RPMI8226 (cell line): ENCODE measurements around the gene TRMT61A.

ENCODE experiments used
- DNase-seq: peaks from one replicate; pipeline ENCODE4 v3.0.0-alpha.2; 2015

Gene TRMT61A

GRCh38 chr14:103548463-103549351 is 19.7 kb downstream of the TRMT61A start:
- DNase-seq, result no peak

DNA sequence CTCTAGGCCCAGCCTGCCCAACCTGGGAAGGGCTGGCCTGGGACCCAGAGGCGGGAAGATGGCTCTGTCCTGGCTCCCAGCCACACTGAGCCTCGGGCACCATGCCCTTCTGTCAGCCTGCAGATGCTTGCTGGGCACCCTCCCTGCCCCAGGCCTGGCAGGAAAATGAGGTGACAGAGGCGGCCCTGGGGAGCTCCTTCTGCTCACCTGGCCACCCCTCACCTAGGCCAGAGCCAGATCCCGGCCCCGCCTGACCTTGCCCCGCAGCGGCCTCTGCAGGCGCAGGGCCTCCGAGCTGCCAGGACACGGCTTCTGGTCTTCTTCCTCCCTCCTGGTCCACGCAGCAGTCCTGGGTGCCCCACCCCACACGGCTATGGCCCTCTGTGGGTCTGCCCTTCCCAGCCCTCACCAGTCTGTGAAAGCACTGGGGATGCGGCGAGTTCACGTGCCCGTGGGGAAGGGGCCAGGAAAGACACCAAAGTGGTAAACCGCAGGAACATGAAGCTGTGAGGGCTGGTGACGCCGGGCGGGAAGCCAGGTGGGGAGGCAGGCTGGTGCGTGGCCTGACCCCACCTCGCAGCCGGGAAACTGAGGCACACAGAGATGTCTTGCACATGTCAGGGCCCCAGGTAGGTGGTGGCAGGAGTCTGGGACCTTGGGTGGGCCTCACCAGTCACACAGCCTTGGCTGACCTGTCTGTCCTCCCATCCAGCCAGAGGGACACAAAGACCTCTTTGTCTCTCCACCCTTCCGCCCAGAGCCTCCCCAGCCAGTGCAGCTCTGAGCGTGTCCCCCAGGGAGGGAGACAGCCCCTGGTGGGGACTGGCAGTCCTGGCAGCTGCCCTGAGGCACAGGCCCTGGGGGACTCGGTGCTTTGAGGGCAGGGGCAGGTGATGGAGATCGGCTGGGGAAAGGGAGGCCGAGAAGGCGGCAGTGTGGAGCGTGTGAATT is 20.6 kb downstream of the TRMT61A start:
- DNase-seq, result no peak

DNA sequence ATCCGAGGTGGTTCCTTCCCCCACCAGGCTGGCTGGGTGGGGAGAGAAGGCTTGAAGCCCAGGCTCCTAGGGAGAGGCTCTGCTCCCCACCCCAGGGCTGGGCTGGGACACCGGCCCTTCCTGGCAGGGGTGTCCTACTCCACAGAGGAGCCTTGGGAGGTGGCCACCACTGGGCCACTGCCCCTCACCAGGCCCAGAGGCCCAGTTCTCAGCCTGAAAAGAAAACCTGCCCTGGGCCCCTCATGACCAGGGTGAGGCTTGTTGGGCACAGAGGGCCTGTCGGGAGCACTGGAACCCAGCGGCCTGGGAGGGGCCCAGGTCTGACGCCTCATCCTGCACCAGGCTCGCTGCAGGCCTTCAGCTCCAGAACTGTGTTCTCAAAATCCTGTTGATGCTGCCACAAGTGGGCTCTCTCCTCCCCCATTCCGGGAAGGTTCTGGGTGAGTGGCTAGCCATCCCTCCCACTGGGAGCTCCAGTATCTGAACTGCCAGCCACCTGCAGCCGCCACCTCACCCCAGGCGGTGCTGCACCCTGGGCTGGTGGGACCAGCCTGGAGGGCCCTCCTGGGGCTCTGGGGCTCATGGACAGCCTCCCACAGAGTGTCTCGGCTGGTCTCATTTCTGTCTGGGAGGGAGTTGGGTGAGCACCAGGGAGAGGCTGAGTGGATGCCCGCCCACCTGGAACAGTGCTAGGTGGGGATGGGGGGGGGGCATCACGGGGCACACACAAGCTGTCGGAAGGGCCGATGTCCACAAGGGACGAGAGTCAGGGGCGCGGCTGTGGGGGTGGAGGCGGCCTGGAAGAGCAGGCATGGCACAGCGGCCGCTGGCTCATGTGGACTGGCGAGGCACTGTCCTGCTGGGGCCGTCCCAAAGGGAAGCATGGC is 21.7 kb downstream of the TRMT61A start:
- DNase-seq, result no peak

- no peak for DNase-seq
These were observed 22.4 kb downstream of the TRMT61A start for GRCh38 chr14:103551338-103551762.

DNA sequence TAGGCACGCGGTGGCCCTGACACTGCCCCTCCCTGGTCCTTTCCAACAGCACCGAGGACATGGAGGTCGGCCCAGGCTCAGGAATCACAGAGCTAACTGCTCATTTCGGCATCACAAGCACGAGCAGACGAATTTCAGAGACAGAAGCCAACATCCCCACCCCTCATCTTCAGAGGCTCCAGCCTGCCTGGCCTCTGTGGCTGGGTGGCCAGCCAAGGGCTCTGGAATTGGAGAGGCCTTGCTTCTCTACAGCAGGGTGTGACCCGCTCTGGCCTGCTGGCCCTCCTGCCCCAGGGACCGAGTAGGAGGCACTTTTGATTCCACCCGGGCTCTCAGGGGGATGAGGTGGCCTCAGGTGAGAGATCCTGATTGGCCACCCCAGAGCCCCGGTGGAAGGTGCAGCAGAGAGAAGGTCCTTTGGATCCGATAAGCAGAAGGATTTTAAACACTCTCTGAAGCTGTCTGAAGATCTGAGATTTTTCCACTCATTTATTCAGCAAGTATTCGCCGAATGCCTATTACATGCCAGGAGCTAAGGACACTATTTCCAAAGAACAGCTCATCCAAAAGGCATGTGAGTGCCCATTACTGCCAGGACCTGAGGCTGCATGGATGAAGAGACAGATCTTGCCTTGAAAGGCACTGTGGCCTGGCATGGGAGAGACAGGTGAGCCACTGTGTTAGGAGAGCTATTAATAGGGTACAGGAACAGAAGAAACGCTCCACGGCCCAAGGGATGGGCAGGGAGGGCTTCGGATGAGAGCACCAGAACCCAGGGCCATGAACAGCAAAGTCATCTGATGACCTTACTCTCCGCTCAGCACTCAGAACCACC is 23.2 kb downstream of the TRMT61A start:
- no peak for DNase-seq

- DNase-seq, result no peak
These were observed 23.8 kb downstream of the TRMT61A start for GRCh38 chr14:103552846-103553210.

DNA sequence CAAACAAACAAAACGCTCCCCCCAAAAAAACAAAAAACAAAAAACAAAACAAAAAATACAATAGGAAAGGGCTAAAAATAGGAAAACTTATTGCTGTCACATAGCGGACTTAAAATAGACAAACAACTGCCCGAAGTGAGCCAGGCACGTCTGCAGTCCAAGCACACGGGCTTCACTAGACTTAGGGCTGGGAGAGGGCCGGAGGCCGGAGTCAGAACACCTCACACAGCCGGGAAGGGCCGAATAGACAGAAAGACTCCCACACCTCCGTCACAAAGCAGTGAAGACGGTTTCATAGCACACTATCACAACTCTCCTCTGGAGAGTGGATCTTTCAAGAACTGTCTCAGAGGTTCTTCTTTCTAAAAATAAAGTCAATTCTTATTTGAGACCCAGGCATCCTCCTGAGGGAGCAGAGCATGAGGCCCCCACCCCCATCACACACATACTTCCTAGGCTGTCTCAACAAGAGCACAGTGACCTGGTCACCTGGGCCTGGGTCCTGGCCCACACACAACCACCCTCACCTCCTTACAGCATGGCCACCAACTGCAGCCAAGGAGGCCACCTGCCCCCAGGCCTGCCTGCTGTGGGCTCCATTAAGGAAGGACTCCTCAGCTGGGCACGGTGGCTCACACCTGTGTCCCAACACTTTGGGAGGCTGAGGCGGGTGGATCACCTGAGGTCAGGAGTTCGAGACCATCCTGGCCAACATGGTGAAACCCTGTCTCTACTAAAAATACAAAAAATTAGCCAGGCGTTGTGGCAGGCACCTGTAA is 26.8 kb downstream of the TRMT61A start:
- DNase-seq, result no peak

GRCh38 chr14:103556946-103557758 is 28.2 kb downstream of the TRMT61A start:
- DNase-seq, result no peak

- no peak for DNase-seq
These were observed 29.3 kb downstream of the TRMT61A start for GRCh38 chr14:103558071-103558882.

- no peak for DNase-seq
These were observed 30.8 kb downstream of the TRMT61A start for GRCh38 chr14:103559766-103560165.

- no peak for DNase-seq
These were observed 31.7 kb downstream of the TRMT61A start for GRCh38 chr14:103560691-103561090.

GRCh38 chr14:103561381-103562178 is 32.6 kb downstream of the TRMT61A start:
- DNase-seq, result peak; percentile 34

GRCh38 chr14:103562179-103562428 is 33.1 kb downstream of the TRMT61A start:
- DNase-seq, result peak; percentile 34

- peak; percentile 85 for DNase-seq
These were observed 33.6 kb downstream of the TRMT61A start, which contains the start of the genes BAG5 and COA8 for GRCh38 chr14:103562429-103563225. Gene BAG5, minus strand, starts transcription at chr14:103562657. Its CDS starts 1,493 bp downstream, at chr14:103561164. Gene COA8, plus strand, starts transcription at chr14:103562960. Its CDS starts 42 bp downstream, at chr14:103563002.

- DNase-seq, result no peak
These were observed 34.2 kb downstream of the TRMT61A start for GRCh38 chr14:103563226-103563620.

GRCh38 chr14:103563844-103564505 is 35.0 kb downstream of the TRMT61A start:
- DNase-seq, result no peak

- DNase-seq, result no peak
These were observed 40.0 kb downstream of the TRMT61A start for GRCh38 chr14:103568952-103569351.
